CD4-positive, alpha-beta T cell treated with Interleukin-2 at 100 ng/mL for 4 hours (primary cell): Measurements from ENCODE around the gene PPP5C.
"Not testable (repeated sequence)": the region's sequence is repeated elsewhere in the genome, so short reads cannot be mapped to it uniquely, and the experiment has no call there.

Experiments
- DNase-seq: peaks from one replicate; pipeline ENCODE4 v3.0.0-alpha.2; 2020; ENCODE audit warnings: low spot score

PPP5C gene

DNA sequence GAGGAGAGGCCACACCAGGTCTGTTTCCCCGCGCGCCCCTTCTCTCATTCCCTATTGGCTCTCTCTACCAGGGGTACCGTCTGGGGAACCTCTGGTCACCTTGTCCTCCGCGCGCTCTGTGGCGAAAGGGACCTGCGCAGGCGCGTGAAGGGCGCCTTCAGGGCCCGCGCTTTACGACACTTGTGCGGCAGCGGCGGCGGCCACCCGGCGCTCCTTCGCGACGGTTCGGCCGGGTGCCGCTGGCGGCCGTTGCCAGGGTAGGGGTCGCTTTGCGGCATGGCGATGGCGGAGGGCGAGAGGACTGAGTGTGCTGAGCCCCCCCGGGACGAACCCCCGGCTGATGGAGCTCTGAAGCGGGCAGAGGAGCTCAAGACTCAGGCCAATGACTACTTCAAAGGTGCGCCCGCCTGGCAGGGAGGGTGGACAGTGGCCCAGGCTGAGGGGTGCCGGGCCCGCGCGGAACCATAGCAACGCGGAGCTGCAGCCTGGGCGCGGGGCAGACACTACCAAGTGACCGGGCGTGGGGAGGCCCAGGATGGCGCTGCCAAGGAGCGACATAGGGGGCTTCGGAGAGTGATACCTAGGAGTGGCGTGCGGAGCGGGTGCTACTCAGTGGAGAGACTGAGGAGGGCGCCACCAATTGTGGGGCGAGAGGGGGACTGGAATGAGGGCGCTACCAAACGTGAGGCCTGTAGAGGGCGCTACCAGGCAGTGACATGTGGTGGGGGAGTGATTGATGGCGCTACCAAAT is at the start of gene PPP5C:
Gene PPP5C (plus strand): TSS at position 267 of the 751 bp plus-strand sequence. CDS start 10 bp downstream, at position 277.
- DNase-seq: peak; percentile 85

- no peak for DNase-seq
Measured at GRCh38 chr19:46297700-46298478, 49.0 kb upstream of the PPP5C start.

- DNase-seq: no peak
Measured at GRCh38 chr19:46298479-46299003, 48.3 kb upstream of the PPP5C start.

DNA sequence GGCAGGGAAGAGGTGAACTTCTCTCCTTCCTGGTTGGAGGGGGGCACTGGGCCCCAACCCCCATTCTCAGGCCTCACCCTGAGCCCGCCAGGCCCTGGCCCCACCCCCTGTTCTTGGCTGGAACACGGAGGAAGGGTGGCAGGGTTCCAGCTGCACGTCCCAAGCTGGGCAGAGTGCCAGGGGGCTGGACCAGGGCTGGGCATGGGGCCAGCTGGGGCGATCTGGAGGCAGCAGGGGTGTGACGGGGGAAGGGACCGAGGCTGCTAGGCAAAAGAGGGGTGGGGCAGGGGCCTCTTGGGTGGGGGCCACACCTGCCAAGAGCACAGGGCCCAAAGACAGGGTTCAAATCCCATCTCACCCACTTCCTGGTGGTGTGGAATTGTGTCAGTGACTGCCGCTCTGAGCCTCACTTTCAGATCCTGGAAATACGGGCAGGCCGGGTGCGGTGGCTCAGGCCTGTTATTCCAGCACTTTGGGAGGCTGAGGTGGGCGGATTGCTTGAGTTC is 47.8 kb upstream of the PPP5C start:
- DNase-seq: no peak

DNA sequence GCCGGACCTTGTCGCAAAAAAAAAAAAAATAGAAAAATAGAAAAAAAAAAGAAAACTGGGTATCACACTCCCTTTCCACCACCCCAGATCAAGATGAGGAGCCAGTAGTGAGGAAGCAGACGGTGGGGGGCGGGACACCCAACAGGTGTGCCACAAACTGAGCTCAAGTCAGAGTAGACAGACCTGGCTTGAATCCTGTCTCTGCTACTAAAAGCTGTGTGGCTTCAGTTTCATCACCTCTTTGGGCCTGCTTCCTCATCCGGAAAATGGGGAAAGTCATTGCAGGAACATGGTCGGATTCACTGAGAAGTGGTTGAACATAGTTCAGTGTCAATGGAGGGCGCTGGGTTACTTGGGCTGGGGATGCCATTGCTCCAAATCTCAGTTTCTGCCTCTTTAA is 47.2 kb upstream of the PPP5C start:
- DNase-seq: no peak

GRCh38 chr19:46303322-46303690 is 43.6 kb upstream of the PPP5C start:
- DNase-seq: no peak

DNA sequence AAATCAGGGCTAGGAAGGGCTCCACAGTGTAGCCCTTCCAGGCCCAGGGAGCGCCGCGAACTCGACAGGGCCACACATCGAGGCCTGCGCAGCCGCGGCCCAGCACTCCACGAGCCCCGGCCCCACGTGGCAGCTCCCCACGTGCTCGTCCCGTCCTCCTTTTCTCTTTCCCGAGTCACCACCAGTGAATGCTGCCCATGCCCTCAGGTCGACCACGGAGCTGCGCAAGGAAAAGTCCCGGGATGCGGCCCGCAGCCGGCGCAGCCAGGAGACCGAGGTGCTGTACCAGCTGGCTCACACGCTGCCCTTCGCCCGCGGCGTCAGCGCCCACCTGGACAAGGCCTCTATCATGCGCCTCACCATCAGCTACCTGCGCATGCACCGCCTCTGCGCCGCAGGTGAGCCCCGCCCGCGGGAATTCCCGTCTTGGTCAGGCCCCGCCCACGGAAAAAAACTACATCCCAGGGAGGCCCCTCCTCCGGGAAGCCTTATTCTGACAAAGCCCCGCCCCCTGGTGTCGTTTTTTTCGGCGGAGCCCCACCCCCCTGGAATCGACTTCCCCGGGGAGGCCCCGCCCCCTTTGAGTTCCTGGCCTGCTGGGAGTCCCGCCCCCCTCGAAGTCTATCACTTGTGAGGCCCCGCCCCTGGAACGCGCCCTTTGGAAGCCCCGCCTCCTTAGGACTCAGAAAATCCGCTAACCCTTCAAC is 43.0 kb upstream of the PPP5C start:
- no peak for DNase-seq

DNA sequence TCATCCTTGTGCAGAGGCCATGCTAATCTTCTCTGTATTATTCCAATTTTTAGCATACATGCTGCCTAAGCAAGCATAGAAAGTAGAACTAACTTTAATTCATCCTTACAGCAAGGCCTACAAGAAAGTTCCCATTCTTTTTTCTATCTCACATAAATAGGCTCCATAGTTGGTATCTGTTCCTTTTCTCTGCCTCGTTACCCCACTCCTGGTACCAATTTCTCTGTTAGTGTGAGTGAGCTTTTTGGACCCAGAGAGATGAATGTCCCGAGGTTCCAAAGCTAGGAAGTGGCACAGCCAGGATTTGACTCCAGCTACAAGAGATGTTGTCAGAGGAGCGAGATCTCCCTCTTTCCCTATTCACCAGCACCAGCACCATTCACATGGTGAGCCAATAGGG is 40.4 kb upstream of the PPP5C start:
- DNase-seq: no peak

DNA sequence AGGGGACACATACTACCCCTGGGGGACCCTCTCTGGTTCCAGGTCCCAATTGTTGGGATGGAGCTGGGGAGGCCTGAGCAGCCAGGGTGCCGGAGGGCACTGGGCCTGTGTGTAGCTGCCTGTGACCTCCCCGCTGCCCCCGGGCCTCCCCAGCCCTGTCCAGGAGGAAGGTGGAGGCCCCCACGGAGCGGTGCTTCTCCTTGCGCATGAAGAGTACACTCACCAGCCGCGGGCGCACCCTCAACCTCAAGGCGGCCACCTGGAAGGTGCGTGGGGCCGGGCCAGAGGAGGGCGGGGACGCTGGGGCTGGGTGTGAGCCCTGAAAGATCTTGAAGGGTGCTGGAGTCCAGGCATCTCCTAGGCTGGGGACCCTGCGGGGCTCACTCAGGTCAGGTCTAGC is 38.4 kb upstream of the PPP5C start:
- DNase-seq: no peak

DNA sequence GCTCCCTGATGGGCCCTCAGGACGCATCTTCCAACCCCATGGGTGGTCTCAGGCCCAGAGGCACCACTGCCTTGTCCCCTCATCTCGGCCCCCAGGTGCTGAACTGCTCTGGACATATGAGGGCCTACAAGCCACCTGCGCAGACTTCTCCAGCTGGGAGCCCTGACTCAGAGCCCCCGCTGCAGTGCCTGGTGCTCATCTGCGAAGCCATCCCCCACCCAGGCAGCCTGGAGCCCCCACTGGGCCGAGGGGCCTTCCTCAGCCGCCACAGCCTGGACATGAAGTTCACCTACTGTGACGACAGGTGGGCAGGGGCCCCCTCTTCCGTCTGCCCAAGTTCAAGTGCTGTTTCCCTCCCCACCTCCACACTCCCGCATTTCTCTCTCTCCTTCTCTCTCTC is 37.8 kb upstream of the PPP5C start:
- no peak for DNase-seq

GRCh38 chr19:46311444-46311843 is 35.4 kb upstream of the PPP5C start:
- DNase-seq: no peak

DNA sequence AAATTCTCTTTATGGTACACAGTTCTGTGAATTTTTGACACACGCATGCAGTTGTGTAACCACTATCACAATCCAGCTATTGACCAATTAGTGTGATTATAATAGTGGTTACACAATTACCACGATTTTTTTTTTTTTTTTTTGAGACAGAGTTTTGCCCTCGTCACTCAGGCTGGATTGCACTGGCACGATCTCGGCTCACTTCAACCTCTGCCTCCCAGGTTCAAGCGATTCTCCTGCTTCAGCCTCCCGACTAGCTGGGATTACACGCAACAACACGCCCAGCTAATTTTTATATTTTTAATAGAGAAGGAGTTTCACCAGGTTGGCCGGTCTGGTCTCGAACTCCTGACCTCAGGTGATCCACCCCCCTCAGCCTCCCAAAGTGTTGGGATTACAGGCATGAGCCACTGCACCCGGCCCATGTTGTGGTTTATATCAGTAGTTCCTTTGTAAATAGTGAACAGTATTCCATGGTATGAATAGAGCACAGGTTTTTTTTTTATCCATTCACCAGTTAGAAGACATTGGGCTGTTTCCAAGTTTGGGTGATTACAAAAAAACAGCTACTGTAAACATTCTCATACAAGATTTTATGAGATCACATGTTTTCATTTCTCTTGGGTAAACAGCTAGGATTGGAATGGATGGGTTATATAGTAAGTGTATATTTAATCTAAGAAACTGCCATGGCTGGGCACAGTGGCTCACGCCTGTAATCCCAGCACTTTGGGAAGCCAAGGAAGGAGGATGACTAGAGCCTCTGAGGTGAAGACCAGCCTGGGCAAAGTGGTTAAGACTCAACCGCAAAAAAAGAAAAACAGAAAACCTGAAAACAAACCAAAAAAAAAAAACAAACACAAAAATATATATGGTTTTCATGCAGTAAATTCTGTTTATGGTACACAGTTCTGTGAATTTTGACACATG is 33.1 kb upstream of the PPP5C start:
- not testable (repeated sequence) for DNase-seq

DNA sequence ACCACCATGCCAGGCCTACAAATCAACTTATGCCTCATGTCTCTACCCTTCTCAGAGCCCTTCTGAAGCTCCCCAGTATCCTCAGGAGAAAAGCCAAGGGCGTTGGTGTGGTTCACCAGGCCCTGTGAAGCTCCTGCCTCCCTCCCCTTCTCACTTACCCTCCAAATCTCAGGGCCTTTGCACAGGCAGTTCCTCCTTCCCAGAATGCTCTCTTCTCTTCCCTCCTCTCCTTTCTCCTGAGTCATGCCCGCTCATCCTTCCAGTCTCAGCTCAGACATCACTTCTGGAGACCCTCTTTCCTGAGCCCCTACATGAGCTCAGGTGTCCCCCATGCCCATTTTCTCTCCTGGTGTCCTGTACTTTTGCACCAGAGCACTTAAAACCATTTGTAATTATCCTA is 29.5 kb upstream of the PPP5C start:
- DNase-seq: no peak

DNA sequence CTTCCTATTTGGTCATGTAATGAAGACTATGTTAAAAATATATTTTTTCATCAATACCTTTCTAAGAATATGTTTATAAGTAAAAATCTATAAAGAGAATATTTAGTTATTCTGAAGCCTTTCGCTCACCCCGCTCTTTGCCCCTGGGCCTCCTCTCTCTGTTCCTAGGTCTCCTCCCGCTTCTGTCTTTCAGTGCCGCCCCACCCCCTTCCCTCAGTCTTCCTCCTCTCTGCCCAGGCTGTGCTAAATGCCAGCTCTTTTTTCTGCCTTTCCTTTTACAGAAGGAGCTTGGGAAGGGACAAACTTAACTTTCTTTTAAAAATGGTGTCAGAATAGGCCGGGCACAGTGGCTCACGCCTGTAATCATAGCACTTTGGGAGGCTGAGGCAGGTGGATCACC is 27.3 kb upstream of the PPP5C start:
- DNase-seq: no peak

- DNase-seq: no peak
Measured at GRCh38 chr19:46320559-46320958, 26.3 kb upstream of the PPP5C start.

DNA sequence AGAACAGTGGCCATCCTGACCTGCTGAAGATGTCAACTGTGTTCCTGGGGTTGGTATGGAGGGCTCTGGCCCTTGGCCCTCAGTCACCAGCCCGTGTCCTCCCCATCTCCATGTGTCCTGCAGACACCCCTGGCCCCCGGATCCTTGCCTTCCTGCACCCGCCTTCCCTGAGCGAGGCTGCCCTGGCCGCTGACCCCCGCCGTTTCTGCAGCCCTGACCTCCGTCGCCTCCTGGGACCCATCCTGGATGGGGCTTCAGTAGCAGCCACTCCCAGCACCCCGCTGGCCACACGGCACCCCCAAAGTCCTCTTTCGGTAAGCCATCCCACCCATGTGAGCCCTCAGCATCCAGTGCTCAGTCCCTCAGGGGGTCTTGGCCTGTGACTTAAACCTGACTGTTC is 25.2 kb upstream of the PPP5C start:
- no peak for DNase-seq

DNA sequence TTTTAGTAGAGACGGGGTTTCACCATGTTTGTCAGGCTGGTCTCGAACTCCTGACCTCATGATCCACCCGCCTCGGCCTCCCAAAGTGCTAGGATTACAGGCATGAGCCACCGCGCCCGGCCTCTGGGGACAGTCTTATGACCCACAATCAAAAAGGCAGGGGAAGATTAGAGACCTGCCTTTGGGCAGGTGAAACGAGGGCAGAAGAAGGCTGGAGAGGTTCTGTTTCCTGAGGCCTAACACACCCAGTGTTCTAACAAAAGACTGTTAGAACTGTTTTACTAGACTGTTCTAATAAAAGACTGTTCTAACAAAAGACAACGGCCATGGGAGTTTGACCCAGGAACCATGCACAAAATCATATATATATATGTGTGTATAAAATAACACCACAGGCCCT is 23.7 kb upstream of the PPP5C start:
- DNase-seq: not testable (repeated sequence)

DNA sequence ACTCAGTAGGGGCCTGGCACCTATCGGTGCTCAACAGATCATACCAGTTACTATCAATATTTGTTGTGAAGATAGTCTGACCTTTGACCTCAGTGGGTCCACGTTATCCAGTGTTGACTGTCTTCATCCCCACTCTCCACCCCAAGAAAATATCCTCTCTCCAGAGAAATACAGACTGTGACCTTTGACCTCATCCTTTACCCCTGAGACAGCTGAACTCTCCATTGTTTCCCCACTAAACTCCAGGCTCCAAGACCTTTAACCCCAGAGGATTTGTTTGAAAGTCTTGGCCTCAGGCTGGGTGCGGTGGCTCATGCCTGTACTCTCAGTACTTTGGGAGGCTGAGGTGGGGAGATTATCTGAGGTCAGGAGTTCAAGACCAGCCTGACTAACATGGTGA is 22.6 kb upstream of the PPP5C start:
- DNase-seq: no peak

- DNase-seq: no peak
Measured at GRCh38 chr19:46326608-46327007, 20.3 kb upstream of the PPP5C start.

- DNase-seq: no peak
Measured at GRCh38 chr19:46328079-46328478, 18.8 kb upstream of the PPP5C start.

GRCh38 chr19:46330319-46330918 is 16.5 kb upstream of the PPP5C start:
- no peak for DNase-seq
